ENCODE measurements around the gene CUEDC1. TPM values are rescaled to one million over a fixed set of nuclear protein-coding genes. Genes with fewer than 3 reads are reported as not detected.

CUEDC1 gene
- total RNA-seq, 2 experiments from 2014 or later: 0.29 to 0.40 TPM

- intact Hi-C loops (cut with micrococcal nuclease): no loop called here
- Mint-ChIP-seq H3K27ac (no peak overlapping the region), H3K4me1 (ENCODE audit: low read depth) (peaks cover 25% of the 10 kb centered on the region), H3K36me3 (ENCODE audit: low read depth) (no peaks in the 10 kb centered on the region), H3K4me3 (peak overlapping the region; percentile 27), H3K9me3 (no peaks in the 10 kb centered on the region), H3K27me3 (peaks cover 26% of the 10 kb centered on the region)
- peak; percentile 64 for DNase-seq
- no peak for TF ChIP-seq CTCF (IDR thresholded peaks at IDR 0.05)
- POLR2A ChIA-PET: interaction anchor here (0.8 to 3.6 kb wide), 3 partner anchors 16 to 123 kb away, joined by 3 to 18 read pairs (median 3); no protein-coding TSS in a partner anchor
- ATAC-seq: peak; percentile 71
- CTCF ChIA-PET: interaction anchor here (0.9 to 2.2 kb wide), 4 partner anchors 15 to 125 kb away, joined by 3 to 7 read pairs (median 5); no protein-coding TSS in a partner anchor
Measured at GRCh38 chr17:57874434-57875289, 80.5 kb downstream of the CUEDC1 start.

- ChIA-PET POLR2A (interaction anchor here (0.8 to 3.6 kb wide), 3 partner anchors 17 to 124 kb away, joined by 3 to 18 read pairs (median 3); no protein-coding TSS in a partner anchor), CTCF (interaction anchor here (0.8 to 2.2 kb wide), 4 partner anchors 15 to 134 kb away, joined by 3 to 7 read pairs (median 5); no protein-coding TSS in a partner anchor)
- ATAC-seq: no peak
- Mint-ChIP-seq H3K27me3 (peaks cover 26% of the 10 kb centered on the region), H3K9me3 (no peaks in the 10 kb centered on the region), H3K4me1 (ENCODE audit: low read depth) (peaks cover 19% of the 10 kb centered on the region), H3K27ac (no peak overlapping the region), H3K36me3 (ENCODE audit: low read depth) (no peaks in the 10 kb centered on the region), H3K4me3 (peak overlapping the region; percentile 27)
- DNase-seq: no peak
- intact Hi-C loops (cut with micrococcal nuclease): no loop called here
- TF ChIP-seq CTCF (IDR thresholded peaks at IDR 0.05): no peak
Measured at GRCh38 chr17:57874058-57874419, 81.2 kb downstream of the CUEDC1 start.

- TF ChIP-seq CTCF (IDR thresholded peaks at IDR 0.05): no peak
Measured at GRCh38 chr17:57873261-57874057, 81.8 kb downstream of the CUEDC1 start.

GRCh38 chr17:57872536-57872935 is 82.7 kb downstream of the CUEDC1 start:
- no peak for DNase-seq
- no peak overlapping the region for H3K27ac Mint-ChIP-seq
- no peaks in the 10 kb centered on the region for H3K36me3 Mint-ChIP-seq (ENCODE audit: low read depth)
- peaks cover 26% of the 10 kb centered on the region for H3K27me3 Mint-ChIP-seq
- ATAC-seq: no peak
- no peak for TF ChIP-seq CTCF (IDR thresholded peaks at IDR 0.05)
- intact Hi-C loops (cut with micrococcal nuclease): no loop called here
- CTCF ChIA-PET: interaction anchor here (6.7 kb wide), 1 partner anchor 14 kb away, joined by 44 read pairs; no protein-coding TSS in a partner anchor
- POLR2A ChIA-PET: no interaction called here
- H3K9me3 Mint-ChIP-seq: no peaks in the 10 kb centered on the region
- H3K4me1 Mint-ChIP-seq (ENCODE audit: low read depth): peaks cover 31% of the 10 kb centered on the region
- H3K4me3 Mint-ChIP-seq: no peak overlapping the region

More at GRCh38 chr17:57873261-57874057, 81.8 kb downstream of the CUEDC1 start:
- Mint-ChIP-seq H3K9me3 (no peaks in the 10 kb centered on the region), H3K36me3 (ENCODE audit: low read depth) (no peaks in the 10 kb centered on the region), H3K27ac (no peak overlapping the region), H3K27me3 (peaks cover 26% of the 10 kb centered on the region), H3K4me3 (no peak overlapping the region), H3K4me1 (ENCODE audit: low read depth) (peaks cover 24% of the 10 kb centered on the region)
- intact Hi-C loops (cut with micrococcal nuclease): no loop called here
- DNase-seq: no peak
- ATAC-seq: no peak
- ChIA-PET CTCF (interaction anchor here (0.8 to 2.2 kb wide), 3 partner anchors 14 to 134 kb away, joined by 3 to 7 read pairs (median 7); no protein-coding TSS in a partner anchor), POLR2A (interaction anchor here (0.8 to 3.6 kb wide), 2 partner anchors 120 to 124 kb away, joined by 3 to 18 read pairs; no protein-coding TSS in a partner anchor)
